GM12865 (cell line): ENCODE results near the gene AGPS.
"Not testable (repeated sequence)": the region's sequence is repeated elsewhere in the genome, so short reads cannot be mapped to it uniquely, and the experiment has no call there.

ENCODE experiments used
- DNase-seq: peaks from one replicate; pipeline ENCODE4 v3.0.0; 2010; ENCODE audit warnings: low read depth
- H3K4me3 ChIP-seq: 2 replicates; pipeline ENCODE4 v1.5.1; 2011; ENCODE audit warnings: mild to moderate bottlenecking, low read depth, low read length, control low read depth
- TF ChIP-seq, protein P1 (sequence below): IDR thresholded peaks from 2 replicates; pipeline ENCODE4 v1.5.1; 2011; ENCODE audit warnings: low read length, control low read depth, low read depth, inconsistent platforms; ENCODE audit not compliant: insufficient read depth; ENCODE audit errors: missing control alignments

The AGPS gene

DNA sequence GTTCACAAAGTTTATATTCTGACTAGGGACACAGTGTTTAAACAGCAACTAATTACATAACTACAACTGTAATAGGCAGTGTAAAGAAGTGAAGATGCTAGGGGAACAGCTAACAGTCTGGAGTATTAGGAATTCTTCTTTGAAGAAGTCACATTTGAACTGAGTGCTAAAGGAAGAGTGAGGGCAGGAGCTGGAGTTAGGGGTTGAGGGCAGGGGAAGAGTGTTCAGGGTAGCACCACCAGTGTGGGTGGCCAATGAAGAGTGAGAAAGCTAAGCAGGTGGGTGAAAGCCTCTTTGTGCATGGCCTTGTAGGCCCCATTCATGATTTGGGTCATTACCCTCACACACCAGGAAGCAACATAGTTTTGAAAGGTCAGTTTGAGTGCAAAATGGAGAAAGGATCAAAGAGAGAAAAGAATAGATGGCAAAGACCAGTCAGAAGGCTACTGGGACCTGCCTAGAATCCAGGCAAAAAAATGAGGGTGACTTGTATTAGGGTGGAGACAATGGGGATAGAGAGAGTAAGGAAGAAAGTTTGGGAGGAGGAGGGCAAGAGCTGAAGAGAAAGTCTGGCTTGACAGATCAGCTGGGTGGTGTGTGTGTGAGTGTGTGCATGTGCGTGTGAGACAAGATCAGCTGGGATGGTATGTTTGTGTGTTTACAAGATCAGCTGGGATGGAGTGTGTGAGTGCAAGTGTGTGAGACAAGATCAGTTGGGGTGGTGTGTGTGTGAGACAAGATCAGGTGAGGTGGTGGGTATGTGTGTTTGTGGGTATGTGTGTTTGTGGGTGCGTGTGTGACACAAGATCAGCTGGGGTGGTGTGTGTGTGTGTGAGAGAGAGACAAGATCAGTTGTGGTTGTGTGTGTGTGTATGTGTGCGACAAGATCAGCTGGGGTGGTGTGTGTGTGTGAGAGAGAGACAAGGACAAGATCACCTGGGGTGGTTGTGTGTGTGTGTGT is 43.6 kb upstream of the AGPS start:
- TF ChIP-seq, protein P1, sequence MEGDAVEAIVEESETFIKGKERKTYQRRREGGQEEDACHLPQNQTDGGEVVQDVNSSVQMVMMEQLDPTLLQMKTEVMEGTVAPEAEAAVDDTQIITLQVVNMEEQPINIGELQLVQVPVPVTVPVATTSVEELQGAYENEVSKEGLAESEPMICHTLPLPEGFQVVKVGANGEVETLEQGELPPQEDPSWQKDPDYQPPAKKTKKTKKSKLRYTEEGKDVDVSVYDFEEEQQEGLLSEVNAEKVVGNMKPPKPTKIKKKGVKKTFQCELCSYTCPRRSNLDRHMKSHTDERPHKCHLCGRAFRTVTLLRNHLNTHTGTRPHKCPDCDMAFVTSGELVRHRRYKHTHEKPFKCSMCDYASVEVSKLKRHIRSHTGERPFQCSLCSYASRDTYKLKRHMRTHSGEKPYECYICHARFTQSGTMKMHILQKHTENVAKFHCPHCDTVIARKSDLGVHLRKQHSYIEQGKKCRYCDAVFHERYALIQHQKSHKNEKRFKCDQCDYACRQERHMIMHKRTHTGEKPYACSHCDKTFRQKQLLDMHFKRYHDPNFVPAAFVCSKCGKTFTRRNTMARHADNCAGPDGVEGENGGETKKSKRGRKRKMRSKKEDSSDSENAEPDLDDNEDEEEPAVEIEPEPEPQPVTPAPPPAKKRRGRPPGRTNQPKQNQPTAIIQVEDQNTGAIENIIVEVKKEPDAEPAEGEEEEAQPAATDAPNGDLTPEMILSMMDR = no peak
- DNase-seq = peak; percentile 30

DNA sequence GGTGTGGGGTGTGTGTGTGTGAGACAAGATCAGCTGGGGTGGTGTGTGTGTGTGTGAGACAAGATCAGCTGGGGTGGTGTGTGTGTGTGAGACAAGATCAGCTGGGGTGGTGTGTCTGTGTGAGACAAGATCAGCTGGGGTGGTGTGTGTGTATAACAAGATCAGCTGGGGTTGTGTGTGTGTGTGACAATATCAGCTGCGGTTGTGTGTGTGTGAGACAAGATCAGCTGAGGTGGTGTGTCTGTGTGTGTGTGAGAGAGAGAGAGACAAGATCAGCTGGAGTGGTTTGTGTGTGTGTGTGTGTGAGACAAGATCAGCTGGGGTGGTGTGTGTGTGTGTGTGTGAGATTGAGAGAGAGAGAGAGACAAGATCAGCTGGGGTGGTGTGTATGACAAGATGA is 41.9 kb upstream of the AGPS start:
- H3K4me3 ChIP-seq, DNase-seq: not testable (repeated sequence)

More for the DNA sequence above, 43.6 kb upstream of the AGPS start:
- H3K4me3 ChIP-seq = no peak overlapping the region

DNA sequence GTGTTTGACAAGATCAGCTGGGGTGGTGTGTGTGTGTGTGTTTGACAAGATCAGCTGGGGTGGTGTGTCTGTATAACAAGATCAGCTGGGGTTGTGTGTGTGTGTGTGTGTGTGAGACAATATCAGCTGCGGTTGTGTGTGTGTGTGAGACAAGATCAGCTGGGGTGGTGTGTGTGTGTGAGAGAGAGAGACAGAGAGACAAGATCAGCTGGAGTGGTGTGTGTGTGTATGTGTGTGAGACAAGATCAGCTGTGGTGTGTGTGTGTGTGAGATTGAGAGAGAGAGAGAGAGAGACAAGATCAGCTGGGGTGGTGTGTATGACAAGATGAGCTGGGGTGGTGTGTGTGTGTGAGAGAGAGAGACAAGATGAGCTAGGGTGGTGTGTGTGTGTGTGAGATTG is 41.5 kb upstream of the AGPS start:
- H3K4me3 ChIP-seq, DNase-seq: not testable (repeated sequence)

DNA sequence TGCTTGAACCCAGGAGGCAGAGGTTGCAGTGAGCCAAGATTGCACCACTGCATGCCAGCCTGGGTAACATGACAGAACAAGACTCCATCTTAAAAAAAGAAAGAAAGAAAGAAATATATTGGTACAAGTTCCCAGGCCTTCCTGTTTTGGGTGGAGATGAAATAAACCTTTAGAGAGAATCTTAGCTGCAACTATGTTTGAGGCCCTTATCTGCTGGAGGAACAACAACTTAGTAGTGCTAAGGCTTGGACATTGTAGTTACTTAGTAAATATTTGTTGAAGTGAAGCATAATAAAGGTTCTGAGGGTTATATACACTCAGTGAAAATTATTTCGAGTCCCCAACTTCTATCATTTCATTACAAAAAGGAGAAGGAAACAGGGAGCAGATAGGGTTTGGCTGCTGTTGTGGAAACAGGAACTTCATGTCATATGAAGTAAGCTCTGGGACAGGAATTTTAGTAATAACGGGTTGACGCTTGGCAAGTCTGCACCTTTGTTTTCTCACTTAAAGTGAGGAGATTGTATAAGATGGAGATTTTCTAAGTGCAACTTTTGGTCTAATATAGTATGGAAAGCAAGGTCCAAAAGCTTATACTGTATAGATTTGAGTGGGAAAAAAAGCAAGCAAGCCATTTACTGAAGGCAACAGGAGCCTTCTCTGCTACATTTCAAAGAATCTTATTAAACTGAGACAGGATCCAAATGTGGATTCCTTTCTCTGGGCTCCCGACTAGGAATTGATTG is 40.0 kb upstream of the AGPS start:
- TF ChIP-seq, protein P1 = no peak
- no peak for DNase-seq
- H3K4me3 ChIP-seq = no peak overlapping the region

DNA sequence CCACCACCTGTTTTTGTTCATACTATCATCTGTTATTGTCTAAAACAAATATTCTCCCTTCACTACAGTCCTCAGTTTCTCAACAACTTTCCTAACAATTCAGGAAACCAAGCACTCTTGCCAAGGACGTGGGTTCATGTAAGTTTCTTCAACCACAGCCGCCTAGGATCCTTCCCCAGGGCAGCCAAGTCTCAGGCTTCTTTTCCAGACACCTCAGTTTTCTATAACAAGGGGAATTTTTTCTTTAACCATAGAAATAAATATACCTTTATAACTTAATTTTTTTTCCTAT is 39.4 kb upstream of the AGPS start:
- TF ChIP-seq, protein P1 = no peak
- no peak overlapping the region for H3K4me3 ChIP-seq
- no peak for DNase-seq

DNA sequence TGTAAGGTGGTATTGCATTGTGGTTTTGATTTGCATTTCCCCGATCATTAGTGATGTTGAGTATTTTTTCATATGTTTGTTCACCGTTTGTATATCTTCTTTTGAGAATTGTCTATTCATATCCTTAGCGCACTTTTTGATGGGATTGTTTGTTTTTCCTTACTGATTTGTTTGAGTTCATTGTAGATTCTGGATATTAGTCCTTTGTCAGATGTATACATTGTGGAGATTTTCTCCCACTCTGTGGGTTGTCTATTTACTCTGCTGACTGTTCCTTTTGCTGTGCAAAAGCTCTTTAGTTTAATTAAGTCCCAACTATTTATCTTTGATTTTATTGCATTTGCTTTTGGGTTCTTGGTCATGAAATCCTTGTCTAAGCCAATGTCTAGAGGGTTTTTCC is 38.0 kb upstream of the AGPS start:
- DNase-seq, H3K4me3 ChIP-seq: not testable (repeated sequence)

DNA sequence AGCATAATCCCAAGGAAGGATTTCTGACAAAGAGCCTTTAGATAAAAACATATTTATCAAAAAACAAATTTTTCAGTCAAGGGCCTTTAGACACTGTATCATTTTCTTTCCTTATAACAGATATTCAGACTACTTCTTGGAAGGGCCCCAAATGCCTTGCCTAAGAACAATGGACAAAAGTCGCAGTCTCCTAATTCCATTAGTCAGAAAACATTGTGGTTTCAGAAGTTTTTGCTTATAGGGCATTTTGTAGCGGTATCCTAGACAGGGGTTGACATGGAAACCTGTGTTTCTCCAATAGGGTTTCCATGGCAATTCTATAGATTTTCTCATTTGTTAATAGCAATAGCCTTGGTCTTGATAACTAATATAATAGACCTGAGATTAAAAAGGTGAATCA is 36.7 kb upstream of the AGPS start:
- no peak overlapping the region for H3K4me3 ChIP-seq
- TF ChIP-seq, protein P1 = no peak
- DNase-seq = no peak

DNA sequence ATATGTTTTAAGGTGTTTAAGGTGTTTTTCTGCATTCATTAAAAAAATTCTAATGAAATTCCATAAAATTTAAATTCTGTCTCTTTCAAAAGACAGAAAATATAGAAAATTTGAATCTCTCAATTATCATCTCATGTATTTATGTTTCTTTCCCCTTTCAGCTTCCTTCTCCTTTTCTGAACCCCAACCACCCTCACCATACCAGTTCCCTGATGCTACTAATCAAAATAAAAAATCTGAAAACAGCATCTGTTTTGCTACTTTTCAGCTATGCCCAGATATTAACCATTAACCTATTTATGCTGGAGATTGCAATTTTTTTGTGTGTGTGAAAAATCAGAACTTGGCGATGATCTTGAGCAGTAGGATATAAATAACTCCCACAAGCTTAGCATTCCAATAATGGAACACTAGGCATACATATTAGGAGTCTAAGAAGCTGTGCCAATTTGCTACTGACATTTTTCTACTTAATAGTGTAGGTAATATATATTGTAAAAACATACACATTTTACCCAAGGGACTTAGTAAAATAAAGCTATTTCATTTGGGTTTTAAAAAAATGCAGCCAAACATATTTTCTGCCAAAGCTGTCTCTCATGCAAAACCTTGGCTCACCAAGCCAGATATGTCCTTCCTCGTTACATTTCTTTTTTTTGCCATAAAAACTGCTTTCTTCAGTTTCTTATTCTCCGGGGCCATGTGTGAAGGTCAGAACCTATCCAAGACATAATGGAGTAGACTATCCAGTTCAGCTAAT is 32.6 kb upstream of the AGPS start:
- DNase-seq = no peak
- TF ChIP-seq, protein P1 = no peak
- H3K4me3 ChIP-seq = no peak overlapping the region
